T-helper 9 cell (primary cell): ENCODE data around the gene PARM1.

Experiments used
- DNase-seq: peaks from one replicate; pipeline ENCODE4 v3.0.0-alpha.2; 2020
- total RNA-seq, 2 donors: gene quantifications; one replicate each; lab custom pipeline; 2026; lab: John Stamatoyannopoulos, UW

Gene PARM1, protein sequence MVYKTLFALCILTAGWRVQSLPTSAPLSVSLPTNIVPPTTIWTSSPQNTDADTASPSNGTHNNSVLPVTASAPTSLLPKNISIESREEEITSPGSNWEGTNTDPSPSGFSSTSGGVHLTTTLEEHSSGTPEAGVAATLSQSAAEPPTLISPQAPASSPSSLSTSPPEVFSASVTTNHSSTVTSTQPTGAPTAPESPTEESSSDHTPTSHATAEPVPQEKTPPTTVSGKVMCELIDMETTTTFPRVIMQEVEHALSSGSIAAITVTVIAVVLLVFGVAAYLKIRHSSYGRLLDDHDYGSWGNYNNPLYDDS
- total RNA-seq = 0 reads per million in 2 donors

GRCh38 chr4:74932832-74933561 lies at the start of gene PARM1:
Gene PARM1 (plus strand): TSS chr4:74933116. CDS start chr4:74933328, 212 bp downstream.
- no peak for DNase-seq

DNA sequence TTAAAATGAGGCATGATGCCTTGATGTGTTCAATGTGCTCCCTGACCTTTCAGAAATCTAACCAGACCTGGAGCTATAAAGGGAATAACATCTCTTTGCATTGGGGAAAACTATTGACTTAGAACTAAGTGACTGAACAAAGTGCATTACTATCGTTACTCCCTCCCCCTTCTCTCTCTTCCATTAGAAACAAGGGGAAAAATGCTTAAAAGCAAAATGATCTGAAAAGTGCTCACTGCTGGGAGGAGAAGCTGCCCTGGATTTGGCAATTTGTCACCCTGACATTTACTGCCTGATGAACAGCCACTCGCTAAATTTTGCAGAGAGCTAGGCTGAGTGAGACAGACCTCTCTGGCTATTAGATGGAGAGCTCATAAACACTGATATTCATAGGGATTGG lies 48.6 kb upstream of the PARM1 start:
- DNase-seq = no peak

- no peak for DNase-seq
These were observed 46.4 kb upstream of the PARM1 start for GRCh38 chr4:74886484-74886883.

GRCh38 chr4:74890341-74890740 lies 42.6 kb upstream of the PARM1 start:
- DNase-seq = no peak

DNA sequence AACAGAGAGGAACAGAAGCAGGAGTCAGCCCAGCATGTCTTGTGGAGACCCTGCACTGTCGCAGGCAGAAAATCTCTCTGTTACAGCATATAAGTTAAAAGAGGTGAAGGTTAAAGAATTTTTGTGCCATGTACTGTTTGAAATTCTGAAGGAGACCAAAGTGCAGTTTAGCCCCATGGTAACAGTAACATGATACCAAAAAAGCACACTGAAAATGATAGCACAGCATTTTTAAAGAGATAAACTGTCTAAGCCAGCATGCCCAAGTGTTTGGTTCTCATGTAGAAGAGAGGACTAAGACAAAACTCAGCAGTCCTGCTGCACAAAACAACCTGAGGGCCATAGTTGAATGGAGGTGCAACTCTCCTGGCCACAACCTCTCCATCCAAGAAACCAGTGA lies 41.9 kb upstream of the PARM1 start:
- no peak for DNase-seq

DNA sequence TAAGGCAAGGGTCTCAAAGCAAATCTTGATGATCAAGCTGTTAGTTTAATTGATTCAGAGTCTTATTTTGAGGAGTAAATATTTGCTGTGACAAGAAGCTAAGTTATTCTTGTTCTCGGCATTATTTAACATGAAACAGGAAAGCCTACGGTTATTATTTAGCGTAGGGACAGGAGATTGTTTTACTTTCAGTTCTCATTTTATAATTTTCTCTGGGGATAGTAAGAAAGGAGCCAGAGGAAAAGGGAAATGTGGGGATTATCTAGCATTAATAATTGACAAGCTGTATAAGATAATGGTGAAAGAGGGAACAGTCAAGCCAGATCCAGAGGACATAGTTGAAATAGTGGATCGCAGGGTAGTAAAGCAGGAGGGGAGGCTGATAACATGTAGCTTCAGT lies 39.7 kb upstream of the PARM1 start:
- no peak for DNase-seq

DNA sequence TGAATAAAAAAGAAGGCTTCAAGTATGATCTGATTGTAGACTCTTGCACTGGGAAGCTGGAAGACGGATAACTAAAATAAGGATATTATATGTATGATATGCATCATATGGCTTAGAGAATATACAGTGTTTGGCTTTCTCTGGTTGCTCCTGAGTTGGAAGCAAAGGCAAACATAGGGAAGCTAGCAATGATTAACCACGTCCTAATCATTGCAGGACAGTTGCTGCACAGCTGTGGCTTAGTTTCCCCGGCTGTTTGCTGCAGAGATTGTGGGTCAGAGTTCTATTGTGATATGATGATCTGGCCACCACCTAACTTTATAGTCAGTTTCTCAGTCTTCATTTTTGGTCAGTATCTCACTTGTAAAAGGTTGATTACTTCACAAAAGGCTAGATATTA lies 36.3 kb upstream of the PARM1 start:
- no peak for DNase-seq

- DNase-seq = no peak
These were observed 35.5 kb upstream of the PARM1 start for GRCh38 chr4:74897386-74897785.

DNA sequence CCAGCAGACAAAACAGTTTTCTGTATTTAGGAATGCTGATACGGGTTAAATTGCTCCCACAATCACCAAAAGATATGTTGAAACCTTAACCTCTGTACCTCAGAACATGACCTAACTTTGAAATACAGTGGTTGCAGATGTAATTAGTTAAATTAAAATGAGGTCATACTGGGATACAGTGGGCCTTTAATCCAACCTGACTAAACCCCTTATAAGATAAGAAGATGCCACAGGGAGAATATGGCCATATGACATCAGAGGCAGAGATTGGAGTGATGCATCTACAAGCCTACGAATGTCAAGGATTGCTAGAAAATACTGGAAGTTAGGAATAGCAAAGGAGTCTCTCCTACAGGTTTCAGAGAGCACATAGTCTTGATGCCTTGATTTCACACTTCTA lies 32.1 kb upstream of the PARM1 start:
- no peak for DNase-seq

GRCh38 chr4:74904509-74905065 lies 28.3 kb upstream of the PARM1 start:
- no peak for DNase-seq

GRCh38 chr4:74906771-74907170 lies 26.1 kb upstream of the PARM1 start:
- no peak for DNase-seq

GRCh38 chr4:74919783-74920182 lies 13.1 kb upstream of the PARM1 start:
- DNase-seq = no peak

DNA sequence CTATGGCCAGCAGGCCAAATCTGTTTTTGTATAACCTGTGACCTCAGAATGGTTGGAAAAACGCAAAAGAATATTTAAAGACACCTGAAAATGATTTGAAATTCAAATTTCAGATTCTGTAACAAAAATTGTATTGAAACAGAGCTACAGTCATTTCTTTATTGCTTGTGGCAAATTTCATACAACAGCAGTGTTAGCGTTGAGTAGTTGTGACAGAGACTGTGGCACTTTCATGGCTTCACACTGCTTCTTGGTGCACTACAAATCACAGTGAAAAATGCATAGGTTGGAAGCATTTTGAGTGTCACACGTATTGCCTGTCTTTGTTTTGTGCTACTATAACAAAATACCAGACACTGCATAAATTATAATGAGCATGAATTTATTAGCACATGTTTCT lies 12.2 kb upstream of the PARM1 start:
- DNase-seq = no peak

DNA sequence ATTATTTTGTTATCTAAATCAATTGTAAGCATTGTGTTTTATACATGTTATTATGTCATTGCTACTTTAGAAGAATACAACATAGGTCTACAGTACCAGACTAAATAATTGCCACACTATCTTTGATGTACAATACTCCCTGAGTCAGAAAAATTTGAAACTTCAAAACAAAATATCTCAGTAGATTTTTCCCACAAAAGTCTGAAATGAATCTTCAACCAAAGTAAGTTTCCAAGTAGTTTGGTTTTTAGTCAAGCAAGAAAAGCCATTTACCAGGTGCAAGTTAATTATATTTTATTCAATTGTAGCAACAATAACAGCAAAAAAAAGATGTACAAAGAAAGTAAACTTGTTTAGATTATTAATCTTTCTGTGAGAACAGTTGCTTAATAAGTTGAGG lies 11.4 kb upstream of the PARM1 start:
- no peak for DNase-seq

DNA sequence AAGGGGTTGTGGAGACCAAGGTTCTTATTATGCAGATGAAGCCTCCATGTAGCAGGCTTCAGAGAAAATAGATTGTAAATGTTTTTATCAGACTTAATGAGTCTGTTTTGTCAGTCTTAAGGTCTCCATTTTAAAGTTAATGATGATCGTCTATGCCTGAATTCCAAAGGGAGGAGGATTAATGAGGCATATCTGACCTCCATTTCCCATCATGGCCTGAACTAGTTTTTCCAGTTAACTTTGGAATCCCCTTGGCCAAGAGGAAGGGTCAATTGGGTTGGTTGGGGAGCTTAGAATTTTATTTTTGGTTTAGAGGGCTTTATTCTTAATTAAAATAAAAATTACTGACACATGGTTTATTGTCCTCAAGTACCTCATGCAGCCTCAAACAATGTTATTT lies 6.9 kb upstream of the PARM1 start:
- DNase-seq = no peak

GRCh38 chr4:74930162-74930561 lies 2.8 kb upstream of the PARM1 start:
- no peak for DNase-seq

- no peak for DNase-seq
These were observed 1.5 kb upstream of the PARM1 start for GRCh38 chr4:74931376-74931775.

- DNase-seq = no peak
These were observed 906 bp upstream of the PARM1 start for GRCh38 chr4:74932010-74932409.

DNA sequence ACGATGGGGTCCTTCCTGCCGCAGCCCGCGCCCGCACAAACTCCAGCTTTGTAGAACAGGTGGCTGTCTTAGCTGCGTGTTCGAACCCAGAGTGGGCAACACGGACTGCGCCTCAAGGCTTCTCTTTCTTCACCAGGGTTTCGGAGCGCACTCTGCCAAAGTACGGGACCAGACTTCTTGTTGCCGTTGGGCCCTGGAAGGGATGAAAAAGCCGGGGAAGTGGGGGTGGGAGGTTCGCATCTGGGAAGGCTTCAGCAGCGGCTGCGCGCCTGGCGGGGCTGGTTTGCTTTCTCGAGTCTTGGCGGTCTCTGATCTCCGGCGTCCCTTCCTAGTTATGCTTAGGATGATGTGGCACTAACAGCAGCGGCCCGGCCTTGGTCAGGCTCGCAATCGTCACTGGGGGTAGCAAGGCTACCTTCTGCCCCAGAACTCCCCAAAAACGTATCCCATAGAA lies 673 bp downstream of the PARM1 start:
- DNase-seq = no peak

- DNase-seq = no peak
These were observed 1.3 kb downstream of the PARM1 start for GRCh38 chr4:74934016-74934831.

DNA sequence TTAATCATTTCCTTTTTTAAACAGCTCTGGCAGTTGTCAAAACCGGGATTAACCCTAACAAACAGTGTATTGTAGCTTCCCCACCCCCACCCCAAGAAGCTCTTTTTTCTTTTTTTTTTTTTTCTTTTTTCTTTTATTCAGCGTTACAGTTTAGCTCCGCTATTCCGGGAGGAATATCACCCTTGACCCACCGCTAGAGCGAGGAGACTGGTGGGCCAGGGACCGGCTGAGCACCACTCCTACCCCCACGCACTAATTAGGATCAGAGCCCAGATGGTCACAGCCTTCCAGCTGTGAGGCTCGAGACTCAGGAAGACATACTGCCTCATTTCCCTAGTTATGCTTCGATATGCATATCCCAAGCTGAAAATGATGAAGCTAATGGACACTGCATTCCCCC lies 2.0 kb downstream of the PARM1 start:
- DNase-seq = no peak

DNA sequence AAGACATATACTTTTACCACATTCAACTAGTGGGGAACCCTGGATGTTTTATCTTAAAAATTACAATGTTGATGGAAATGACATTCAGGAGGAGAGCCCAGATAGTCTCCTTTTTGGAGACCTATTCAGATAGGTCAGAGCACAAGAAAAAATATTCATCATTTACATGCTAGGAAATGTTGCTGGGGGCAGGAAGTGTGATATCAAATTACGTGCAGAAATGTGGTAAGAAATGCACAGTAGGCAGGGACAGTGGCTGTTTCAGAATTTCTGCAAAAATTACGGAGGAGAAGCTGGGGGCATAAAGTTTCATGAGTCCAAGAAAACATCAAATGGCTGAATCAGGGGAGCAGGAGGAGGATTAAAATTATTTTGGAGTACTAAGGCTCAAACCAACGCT lies 8.2 kb downstream of the PARM1 start:
- no peak for DNase-seq

DNA sequence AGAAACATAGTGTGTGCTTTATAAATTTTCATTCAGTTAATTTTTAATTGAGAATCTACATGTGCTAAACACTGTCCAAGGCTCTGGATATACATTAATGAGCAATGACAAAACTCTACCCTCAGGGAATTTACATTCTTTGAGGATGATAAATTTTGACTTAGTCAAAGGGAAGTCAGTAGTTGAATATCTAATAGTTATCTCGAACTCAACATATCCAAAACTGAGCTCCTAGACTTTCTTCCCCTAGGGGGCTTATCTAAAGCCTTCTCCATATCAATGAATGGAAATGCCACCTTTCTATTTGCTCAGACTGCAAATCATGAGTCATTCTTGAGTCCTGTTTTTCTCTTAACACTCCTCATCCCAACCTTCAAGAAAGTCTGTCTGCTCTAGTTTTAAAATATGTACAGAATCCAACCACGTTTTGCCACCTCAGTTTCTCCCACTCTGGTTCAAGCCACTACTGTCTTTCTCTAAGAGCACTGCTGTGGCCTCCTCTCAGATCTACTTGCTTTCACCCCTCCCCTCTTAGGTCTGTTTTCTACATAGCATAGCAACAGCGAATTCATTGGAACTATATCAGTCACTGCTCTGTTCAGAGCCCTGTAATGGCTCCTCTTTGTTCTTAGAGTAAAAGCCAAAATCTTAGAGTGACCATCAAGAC lies 9.5 kb downstream of the PARM1 start:
- no peak for DNase-seq
